CD4-positive, alpha-beta T cell treated with Interleukin-12 subunit alpha and Interleukin-12 subunit beta, for 1 hour (primary cell): ENCODE measurements around the gene CCDC50.

Experiments
- DNase-seq: peaks from one replicate; pipeline ENCODE4 v3.0.0-alpha.2; 2020

Gene CCDC50

GRCh38 chr3:191350396-191351090 is 21.3 kb downstream of the CCDC50 start:
- no peak for DNase-seq

- DNase-seq, result no peak
Observed at GRCh38 chr3:191352014-191352413, 22.8 kb downstream of the CCDC50 start.

- no peak for DNase-seq
Observed at GRCh38 chr3:191353022-191353777, 24.0 kb downstream of the CCDC50 start.

GRCh38 chr3:191355406-191355805 is 26.2 kb downstream of the CCDC50 start:
- DNase-seq, result no peak

- no peak for DNase-seq
Observed at GRCh38 chr3:191356631-191357439, 27.6 kb downstream of the CCDC50 start.

GRCh38 chr3:191357909-191358308 is 28.7 kb downstream of the CCDC50 start:
- no peak for DNase-seq

- DNase-seq, result no peak
Observed at GRCh38 chr3:191358929-191359328, 29.7 kb downstream of the CCDC50 start.

- no peak for DNase-seq
Observed at GRCh38 chr3:191360620-191361019, 31.4 kb downstream of the CCDC50 start.

GRCh38 chr3:191361456-191361855 is 32.3 kb downstream of the CCDC50 start:
- no peak for DNase-seq

GRCh38 chr3:191362037-191362436 is 32.8 kb downstream of the CCDC50 start:
- DNase-seq, result no peak

GRCh38 chr3:191362524-191363090 is 33.4 kb downstream of the CCDC50 start:
- no peak for DNase-seq

- no peak for DNase-seq
Observed at GRCh38 chr3:191363221-191363620, 34.0 kb downstream of the CCDC50 start.

GRCh38 chr3:191366675-191367074 is 37.5 kb downstream of the CCDC50 start:
- DNase-seq, result no peak

- no peak for DNase-seq
Observed at GRCh38 chr3:191368755-191369615, 39.8 kb downstream of the CCDC50 start.

- no peak for DNase-seq
Observed at GRCh38 chr3:191369616-191370010, 40.4 kb downstream of the CCDC50 start.

- no peak for DNase-seq
Observed at GRCh38 chr3:191372122-191372521, 42.9 kb downstream of the CCDC50 start.

GRCh38 chr3:191373327-191373726 is 44.1 kb downstream of the CCDC50 start:
- DNase-seq, result no peak

- no peak for DNase-seq
Observed at GRCh38 chr3:191376516-191377141, 47.4 kb downstream of the CCDC50 start.

- DNase-seq, result no peak
Observed at GRCh38 chr3:191378142-191378812, 49.1 kb downstream of the CCDC50 start.

- DNase-seq, result no peak
Observed at GRCh38 chr3:191379446-191379845, 50.3 kb downstream of the CCDC50 start.

GRCh38 chr3:191380001-191380400 is 50.8 kb downstream of the CCDC50 start:
- DNase-seq, result no peak
